Activated gamma-delta T cell (primary cell): ENCODE results near the gene PPP1R2.

ENCODE experiments used
- DNase-seq: peaks from one replicate; lab custom pipeline; 2025; lab: John Stamatoyannopoulos, UW

PPP1R2 gene

DNA sequence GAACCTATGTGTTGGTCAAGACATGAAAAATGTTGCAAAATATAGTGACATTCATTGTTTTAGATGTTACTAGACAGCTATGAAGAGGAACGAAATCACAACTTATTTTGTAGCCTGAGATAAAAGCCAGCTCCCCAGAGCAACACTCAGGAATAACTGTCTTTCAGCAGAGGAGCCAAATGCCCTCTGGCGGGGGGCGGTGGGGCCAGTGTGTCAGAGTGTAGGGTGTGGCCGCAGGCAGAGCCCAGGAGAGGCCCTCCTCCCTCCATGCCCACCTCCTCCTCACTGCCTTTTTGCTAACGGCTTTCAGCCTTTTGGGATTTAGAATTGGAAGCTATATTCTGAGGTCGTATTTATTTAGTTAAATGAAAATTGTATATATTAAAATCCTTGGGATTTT is 23.7 kb upstream of the PPP1R2 start:
- DNase-seq = no peak

DNA sequence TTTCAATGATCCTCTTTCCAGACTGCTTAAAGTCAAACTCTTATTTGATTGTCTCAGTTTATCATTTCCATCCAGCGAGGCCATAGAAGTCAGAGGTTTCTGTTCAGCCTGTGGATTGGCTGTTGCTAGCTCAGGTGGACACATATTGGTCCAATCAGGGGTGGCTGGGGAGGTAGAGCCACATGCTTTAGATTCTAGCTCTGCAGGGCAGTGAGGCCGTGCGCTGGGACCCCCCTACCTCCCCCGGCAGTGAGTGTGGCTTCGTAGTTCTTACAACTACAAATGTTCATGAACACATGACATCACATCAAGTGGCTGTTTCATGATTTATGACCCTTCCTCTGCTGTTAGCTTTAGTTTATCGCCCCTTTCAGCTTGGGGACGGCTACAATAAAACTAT is 22.6 kb upstream of the PPP1R2 start:
- DNase-seq = no peak

DNA sequence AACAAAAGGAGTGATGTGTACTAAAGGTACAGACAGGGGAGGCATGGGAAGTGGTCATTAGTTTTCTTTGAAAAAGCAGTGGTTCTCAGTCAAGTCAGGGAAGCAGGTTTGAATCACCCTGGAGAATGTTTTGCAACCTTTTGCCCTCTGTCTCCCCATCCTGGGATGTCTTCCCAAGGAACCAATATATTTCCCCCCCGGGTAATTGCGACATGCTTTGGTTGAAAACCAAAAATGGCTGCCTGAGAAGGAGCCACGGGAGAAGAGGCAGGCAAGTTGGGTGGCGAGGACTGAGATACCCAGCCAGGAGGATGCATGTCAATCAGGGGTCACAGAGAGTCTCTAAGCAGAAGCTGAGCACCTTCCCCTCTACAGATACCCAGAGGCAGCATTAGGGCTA is 20.2 kb upstream of the PPP1R2 start:
- DNase-seq = no peak

DNA sequence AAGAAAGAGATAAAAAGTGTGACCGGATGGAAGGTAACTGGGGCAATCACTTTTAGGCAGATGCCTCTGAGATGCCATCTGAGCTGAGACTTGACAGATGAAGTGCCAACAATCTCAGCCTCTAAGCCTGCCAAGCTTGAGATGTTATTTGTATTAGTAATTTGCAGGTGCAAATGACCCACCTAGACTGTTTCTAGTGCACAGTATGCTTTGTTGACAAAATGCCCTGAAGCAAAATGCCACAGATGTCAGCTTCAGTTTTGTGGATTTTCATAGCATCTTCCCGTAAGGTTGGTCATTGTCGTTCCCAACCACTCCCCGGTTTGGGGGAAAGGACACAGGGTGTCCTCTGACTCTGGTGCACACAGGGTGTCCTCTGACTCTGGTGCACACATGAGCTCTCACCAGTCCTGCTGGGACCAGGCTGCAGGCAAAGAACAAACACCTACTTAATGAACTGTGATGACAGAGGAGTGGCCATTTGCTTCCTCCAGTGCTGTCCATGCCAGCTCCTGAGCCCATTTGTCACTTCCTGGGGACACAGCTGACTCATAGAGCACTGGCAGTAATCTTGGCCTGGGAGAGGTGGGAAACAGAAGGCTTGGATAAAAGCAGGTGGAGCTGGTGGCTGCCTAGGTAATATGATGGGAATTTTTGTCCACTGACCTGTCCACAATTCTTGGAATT is 16.7 kb upstream of the PPP1R2 start:
- DNase-seq = no peak

DNA sequence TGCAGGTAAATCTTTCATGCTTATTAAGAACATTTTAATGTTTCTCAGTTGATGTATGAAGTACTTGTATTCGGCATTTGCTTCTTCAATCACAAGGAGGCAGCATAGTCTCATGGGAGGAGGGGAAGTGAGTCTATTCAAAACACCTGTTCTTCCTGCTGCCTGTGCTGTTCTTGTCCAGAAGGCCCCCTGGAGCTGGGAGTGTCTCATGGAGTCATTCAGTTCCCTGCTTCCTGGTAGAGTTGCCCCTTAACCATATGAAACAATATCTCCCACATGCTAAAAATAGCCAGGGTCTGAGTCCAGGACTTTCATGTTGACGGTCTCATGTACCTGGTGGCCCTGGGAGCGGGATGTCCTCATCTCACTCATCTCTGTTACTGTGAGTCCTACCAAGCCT is 15.5 kb upstream of the PPP1R2 start:
- DNase-seq = no peak

DNA sequence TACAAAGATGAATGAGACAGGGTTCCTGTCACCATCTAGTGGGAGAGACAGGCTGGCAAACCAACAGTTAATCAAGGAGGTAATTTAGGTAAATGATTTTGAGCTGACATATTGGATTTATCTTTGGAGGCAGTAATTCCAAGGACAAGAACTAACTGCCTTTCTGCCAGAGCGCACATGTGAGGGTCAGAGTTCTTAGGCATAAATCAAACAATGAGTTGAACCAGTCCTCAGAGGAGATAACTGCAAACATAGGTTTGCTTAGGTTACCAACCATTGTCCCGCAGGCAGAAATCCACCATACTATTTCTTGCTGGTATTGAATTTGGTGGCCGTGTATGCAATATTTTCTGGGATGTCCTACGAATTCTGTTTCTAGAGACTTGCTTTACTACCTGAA is 14.2 kb upstream of the PPP1R2 start:
- DNase-seq = no peak

DNA sequence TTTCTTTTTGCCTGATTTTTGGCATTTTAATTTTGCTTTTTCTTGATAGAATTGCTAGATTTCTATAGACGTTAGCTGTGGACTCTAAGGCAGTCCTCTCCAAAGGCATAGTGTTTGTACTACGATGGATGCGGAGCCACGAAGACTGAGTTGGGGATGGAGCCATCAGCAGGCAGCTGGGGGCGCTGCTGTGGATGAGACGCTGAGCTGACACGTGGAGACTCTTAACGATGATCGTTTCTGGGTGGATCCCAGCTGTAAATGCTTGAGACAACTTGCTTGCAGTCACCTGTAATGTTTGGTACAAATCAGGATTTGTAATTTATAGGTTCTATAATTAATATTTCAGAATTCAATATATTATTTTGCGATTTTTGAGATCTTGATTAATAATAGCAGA is 13.3 kb upstream of the PPP1R2 start:
- DNase-seq = no peak

DNA sequence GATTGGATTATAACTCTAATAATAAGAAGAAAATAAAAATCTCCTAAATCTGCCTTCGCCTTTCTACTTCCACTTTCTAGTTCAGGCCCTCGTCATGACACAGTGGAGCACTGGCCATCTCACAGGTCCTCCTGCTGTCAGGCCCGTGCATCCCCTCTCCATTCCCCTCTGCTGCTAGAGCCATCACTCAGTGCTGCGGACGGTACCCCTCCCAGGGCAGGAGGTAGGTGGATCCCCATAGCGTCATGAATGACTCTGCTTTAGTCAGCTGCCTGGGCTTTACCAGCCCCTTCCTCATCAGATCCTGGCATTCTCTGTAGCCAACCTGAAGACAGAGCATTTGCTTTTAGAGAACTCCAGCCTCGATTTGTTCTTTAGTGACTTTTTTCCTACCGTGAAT is 12.0 kb upstream of the PPP1R2 start:
- no peak for DNase-seq

DNA sequence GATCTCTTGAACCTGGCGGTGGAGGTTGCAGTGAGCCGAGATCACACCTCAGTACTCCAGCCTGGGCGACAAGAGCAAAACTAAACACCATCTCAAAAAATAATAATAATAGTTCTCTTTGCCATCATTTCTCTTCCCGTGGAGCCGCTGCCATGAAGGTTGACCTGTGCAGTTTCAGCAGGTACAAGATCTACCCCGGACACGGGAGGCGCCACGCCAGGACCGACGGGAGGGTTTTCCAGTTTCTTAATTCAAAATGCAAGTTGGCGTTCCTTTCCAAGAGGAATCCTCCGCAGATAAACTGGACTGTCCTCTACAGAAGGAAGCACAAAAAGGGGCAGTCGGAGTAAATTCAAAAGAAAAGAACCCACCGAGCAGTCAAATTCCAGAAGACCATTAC is 11.3 kb upstream of the PPP1R2 start:
- DNase-seq = no peak

DNA sequence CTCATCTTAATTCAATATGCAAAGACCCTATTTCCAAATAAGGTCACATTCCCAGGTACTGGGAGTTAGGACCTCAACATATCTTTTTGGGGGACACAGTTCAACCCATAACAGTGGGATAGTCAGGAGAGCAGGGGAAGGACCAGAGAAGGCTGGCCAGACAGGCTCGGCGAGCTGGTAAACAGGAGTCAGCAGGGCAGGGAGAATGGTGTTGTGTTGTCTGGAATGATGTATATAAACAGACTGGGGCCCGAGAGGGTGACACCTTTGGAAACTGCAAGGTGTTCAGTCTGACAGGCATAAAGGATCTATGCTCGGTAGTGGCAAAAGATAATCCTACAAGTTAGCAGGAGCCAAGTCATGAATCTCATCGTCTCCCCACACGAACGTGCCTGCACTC is 10.1 kb upstream of the PPP1R2 start:
- no peak for DNase-seq

DNA sequence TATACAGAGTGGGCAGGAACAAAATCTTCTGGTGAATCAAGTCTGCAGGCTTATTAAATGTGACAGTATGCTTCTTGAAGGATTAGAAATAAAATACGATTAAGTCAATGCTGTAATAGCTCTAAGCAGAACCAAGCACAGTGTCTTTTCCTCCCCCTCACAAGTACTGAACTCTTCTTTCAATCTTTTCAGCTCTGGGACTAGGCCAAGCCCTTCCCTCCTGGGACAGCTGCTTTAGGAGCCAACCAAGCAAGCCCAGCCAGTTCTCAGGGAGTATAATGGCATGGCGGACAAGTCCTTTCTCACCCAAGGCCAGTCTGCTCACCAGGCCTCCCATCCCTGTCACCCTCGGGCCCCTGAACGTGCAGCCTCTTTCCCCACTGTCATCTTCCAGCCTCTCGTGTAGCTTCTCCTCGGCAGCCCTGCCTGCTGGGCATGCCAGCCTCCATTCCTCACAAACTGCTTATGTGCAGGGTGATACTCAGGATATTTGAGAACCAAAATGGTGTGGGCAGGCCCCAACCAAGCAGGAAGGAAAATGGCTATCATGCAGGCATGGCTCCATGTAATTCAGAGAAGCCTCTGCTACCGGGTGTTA is 8.4 kb upstream of the PPP1R2 start:
- no peak for DNase-seq

DNA sequence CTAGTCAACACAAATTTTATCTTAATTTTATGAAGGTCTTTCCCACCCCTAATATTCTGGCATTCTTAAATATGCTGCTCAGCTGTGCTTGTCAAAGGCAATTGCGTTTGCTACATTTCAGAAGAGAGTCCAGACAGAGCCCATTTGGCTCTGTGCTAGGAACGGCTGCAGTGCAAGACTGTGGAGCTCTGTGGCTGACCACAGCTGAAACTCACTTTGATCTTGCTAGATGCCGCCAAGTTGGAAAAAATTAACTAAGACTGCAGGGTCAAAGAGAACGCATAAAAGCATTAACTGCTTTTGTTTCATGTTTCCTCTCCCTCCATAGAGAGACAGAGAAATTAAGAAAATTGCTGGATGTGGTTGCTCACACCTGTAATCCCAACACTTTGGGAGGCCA is 7.6 kb upstream of the PPP1R2 start:
- no peak for DNase-seq

DNA sequence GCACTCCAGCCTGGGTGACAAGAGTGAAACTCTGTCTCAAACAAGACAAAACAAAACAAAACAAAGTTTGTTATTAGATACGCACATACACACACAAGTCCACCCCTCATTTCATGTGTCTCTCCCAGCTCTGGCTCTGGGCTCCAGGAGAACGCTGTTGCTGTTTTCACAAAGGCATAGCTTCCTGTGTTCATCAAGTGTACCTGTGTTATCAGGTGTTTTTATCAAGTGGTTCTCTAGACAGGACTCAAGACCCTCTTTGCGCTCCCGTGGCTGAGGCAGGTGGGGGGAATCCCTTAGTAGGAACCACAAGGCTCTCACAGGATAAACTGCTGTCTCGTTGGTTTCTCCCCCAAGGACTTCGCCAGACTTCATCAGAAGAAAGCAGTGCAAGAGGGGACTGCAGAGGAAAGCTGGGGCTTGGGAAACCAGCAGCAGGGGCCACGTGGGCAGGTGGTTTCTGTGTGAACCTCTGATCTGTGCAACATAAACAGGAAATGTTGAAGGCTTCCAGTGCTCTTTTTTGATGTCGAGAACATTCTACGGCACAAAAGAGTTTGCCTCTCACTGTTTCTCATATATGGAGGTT is 6.9 kb upstream of the PPP1R2 start:
- DNase-seq = peak; percentile 45

DNA sequence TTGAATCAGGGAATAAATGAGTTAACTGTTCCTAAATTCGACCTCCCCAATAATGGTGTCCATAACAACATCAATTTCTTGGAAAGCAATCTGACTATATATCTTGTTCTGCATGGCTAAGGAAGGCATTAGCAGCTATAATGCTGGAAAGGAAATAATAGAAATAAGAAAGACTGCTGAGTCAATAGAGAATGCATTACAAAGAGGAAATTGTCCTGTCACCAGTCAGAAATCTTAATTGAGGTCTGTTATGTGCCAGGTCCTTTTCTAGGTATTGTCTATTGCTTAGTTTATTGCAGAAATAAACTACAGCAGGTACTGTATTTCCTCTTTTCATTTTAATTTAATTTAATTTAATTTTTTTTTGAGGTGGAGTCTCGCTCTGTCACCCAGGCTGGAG is 5.9 kb upstream of the PPP1R2 start:
- no peak for DNase-seq

DNA sequence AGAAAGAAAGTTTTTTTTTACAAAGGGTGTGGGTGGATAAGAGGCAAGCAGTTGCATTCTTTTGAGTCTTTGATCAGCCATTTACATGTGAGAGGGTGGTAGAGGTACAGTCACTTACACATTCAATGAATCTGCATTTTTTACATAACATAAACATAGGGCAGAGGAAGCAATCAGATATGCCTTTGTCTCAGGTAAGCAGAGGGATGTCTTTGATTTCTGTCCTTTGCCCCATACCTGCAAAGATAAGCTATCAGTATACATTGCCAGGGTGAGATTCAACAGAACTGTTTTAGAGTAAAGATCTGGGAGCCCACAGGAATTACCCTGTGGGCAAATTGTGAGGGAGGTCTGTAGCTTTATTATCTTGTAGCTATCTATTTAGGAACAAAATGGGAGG is 5.4 kb upstream of the PPP1R2 start:
- no peak for DNase-seq

DNA sequence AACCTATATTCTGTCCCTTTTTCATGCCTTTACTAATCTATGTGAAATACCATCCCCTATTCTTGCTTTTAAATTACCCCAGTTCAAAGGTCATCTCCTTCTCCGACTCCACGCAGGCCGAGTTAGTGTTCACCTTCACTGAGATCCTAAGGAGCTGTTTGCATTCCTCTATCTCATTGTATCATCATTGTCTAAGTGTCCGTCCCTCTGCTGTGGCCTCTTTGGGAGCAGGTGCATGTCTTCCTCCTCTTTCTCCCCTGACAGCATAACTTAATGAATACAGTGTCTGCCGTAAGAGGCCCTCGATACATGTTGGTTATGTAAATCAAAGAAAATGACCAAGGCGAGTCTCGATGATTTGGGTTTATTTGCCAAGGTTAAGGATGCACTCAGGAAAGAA is 4.9 kb upstream of the PPP1R2 start:
- no peak for DNase-seq

DNA sequence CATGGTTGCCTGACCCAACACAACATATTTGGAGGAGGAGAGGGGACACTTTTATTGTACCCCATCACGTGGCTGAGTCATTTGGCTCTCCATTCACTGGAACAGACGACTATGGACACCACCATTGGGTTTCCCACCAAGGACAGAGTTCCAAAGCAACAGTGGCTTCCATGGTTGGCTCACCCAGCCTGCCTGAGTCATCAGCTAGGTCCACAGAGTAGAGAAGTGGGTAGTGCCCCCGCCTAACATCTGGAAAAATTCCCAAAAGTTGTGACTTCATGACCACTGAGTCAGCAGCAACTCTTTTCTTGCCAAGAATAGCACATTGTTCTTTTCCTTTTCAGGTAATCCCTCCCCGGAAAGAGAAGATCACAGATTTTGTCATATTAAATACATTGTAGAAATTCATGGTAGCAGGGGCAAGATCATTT is 3.0 kb upstream of the PPP1R2 start:
- no peak for DNase-seq

DNA sequence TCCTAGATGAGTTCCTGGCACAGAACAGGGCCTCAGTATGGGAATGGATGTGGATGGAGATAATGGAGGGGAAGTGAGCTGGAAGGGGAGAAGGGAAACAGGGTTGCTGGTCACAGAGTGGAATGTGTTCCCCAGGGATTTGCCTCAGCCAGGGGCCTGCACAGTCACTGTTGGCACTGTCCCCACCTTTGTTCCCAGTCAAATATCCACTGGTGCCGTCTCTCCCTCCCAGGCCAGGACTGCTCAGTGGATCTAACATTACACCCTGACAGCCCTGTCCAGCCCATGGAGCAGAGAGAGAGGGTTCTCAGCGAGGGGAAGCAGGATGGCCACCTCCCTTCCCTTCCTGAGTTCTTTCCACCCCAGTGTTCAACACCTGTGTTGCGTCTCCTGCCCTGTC is 1.5 kb upstream of the PPP1R2 start:
- DNase-seq = no peak

DNA sequence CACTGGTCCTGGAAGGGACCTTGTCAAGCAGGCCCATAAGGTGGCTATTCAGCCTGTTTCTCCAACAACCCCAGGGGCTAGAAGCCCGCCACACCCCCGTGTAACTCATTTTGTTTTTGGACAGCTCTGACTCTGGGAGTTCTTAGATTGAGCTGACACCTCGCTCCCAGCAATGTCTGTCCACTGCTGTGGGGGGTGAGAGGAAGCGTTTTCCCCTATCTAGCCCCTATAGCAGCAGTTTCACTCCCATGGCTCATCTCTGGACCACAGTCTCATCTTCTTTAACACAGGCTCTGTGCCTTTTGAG is 1.1 kb upstream of the PPP1R2 start:
- no peak for DNase-seq

DNA sequence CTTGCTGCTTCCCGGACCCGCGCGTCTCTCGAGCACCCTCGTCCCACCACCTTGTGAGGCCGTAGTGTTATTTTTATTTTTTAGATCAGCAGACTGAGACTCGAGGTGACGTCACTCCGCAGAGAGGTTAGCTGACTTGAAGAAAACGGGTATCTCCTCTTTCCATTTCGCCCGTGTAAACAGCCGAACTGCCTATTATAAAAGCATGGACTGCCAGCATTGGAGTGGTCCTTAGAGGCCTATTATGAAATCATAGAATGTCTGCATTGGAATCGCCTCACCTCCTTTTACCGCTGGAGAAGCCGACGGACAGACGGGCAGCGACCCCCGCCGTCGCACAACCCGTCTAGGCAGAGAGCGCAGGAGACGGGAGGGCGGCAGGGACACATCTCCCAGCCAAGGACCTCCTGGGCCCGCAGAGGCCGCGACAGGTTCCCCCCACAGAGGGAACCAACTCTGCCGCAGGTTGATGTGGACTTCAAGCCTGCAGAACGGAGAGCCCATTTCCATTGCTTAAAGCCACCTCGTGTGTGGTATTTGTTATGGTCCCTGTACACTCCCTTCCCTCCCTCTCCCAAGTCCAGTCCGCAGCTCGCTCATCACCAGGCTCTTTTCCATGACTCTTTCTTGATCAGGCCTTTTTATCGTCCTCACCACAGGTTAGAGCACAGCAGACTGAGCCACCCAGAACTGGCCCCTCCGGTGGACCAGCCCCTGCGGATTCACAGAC is 540 bp upstream of the PPP1R2 start:
- DNase-seq = peak; percentile 17

DNA sequence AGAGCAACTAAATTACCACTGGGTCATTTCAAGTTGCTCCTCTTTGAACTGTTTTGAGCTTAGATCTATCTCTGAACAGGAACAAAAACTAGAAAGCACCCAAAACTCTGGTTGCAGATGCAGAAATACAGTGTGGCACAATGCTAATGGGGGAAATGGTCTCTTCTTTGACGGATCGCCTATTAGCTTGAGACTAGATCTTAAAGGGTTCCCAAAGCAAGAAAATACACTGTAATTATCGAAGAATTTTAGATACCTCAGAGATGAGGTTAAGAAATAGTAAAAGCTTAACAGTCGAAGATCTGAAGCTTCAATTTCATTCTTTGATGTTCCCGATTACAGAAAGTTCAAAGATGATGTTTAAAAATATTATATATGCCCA is 818 bp downstream of the PPP1R2 start:
- no peak for DNase-seq

DNA sequence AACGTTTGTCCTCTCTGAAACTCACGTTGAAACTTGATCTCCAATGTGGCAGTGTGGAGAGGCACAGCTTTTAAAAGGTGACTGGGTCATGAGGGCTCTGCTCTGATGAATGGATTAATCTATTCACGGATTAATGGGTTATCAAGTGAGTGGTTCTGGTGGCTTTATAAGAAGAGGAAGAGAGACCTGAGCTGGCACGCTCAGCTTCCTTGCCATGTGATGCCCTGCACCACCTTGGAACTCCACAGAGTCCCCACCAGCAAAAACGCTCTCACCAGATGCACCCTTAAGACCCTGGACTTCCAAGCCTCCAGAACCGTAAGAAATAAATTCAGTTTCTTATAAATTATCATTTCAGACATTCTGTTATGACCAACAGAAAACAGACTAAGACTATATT is 2.6 kb downstream of the PPP1R2 start:
- DNase-seq = no peak

DNA sequence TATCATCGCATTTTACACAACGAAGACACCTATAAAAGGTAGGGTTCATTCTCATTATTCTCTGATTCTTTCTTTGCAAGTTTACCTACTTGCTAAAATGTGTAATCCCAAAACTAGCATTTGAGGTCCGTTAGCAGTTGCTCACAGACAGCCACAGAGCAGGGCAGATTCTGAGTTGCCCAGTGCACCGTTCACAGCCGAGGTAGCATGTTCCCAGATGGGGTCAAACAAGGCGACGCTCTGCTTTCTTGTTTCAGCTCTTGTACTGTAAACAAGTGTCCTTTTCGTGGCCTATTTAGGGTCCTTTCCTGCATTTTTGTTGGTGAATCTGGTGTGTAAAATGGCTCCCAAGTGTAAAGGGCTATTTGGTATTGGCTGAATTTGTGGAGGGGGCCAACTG is 3.1 kb downstream of the PPP1R2 start:
- DNase-seq = no peak
